SK-N-MC (cell line): Measurements from ENCODE around the gene ADD3.

ENCODE experiments used
- EZH2 ChIP-seq: fragments of 200-600 bp; sonication (generic); IDR thresholded peaks from one replicate; pipeline ENCODE4 v1.6.1; 2017; ENCODE audit warnings: antibody characterized with exemption
- POLR2AphosphoS5 ChIP-seq: IDR thresholded peaks from 2 replicates; pipeline ENCODE4 v1.6.1; 2012; ENCODE audit warnings: mild to moderate bottlenecking, low read depth, low read length, borderline replicate concordance

DNA sequence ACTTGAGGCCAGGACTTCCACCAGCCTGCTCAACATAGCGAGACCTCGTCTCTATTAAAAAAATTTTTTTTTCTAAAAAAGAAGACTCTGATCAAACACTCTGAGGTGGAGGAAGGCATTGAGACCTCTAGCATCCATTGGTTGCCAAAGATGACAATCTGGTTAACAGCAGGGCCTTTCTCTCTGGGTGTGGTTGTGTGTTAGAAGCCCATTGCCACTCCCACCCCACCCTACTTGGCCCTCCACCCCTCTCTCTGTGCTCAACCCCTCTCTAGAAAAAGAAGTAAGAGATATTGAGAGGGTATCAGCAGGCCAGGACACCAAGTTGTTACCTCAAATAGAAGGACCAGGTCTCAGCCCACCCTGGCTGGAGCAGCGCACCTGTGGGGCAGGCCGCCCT, 142.3 kb downstream of the ADD3 start:
- TF ChIP-seq POLR2AphosphoS5 = no peak
- no peak for TF ChIP-seq EZH2
